GM19240 (cell line): ENCODE results near the gene PCSK2.

Experiments used
- DNase-seq: peaks from one replicate; pipeline ENCODE4 v3.0.0; 2011; ENCODE audit warnings: low spot score; ENCODE audit not compliant: insufficient read length

The PCSK2 gene

GRCh38 chr20:17262786-17263185, 35.9 kb downstream of the PCSK2 start:
- no peak for DNase-seq

DNA sequence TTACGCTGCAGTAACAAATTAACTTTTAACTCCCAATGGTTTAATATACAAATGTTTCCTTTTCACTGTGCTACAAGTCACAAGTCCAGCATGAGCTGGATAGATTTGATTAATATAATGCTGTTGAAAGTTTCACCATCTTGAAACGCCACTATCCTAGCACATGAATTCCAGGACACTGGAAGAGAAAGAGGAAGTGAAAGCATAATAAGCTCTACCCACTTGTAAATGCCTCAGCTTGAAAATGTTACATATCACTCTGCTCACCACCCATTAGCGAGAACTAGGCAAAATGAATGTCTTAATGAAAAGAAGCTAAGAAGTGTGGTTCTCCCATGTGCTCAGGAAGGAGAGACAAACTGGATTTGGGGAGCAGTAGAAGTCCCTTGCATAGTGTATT, 46.9 kb downstream of the PCSK2 start:
- no peak for DNase-seq

DNA sequence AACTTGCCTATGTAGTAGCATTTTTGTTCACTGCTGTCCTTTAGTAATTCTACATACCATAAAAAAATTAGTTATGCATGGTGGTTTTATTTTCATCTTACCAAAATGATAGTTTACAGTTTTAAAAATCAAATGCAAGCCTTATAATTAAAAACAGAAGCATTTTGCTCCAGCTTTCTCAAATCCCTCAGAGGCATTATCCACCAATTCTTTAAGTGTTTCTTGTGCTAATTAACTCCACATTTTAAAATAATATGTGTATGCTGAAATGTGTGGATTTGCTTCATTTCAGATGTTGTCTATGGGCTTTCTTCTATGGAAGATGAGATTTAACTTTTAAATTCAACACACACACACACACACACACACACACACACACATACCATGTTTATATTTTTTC, 49.3 kb downstream of the PCSK2 start:
- no peak for DNase-seq

DNA sequence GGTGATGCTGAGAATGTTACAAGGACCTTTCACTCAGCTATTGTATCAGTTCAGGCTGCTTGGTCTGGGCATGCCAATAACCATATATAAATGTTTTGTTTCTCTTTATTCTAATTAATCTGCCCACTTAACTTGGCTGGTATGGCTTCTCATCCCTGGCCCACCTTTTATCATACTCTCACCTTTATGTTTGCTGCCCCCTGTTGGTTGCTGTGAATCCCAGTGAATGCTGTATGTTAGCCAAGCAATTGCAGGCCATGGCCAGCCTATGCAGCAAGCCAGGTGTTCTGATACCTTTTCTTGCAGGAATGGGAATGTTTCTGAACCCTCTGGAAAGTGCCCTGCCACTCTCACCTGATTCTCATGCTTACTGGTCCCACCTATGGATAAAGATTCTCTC, 54.6 kb downstream of the PCSK2 start:
- no peak for DNase-seq

DNA sequence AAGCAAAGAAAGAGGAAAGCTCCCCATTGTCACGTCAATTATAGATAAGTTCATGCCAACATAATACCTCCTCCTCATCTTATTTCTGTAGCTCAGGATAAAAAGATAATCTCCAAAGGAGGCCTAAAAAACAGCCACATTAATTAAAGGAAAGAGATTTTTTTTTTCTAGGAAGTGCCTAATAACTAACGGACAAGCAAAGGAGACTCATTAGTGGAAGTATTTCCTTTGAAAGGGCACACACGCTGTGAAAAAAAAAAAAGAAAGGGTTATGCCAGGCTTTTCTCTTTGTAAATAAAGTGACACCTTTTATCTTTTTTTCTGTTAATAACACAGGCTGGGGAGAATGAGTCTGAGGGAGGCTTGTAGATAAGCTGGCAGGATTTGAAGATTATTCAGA, 55.7 kb downstream of the PCSK2 start:
- DNase-seq = no peak

- DNase-seq = no peak
These were observed 60.7 kb downstream of the PCSK2 start for GRCh38 chr20:17287503-17287902.

GRCh38 chr20:17287998-17288397, 61.2 kb downstream of the PCSK2 start:
- DNase-seq = no peak

DNA sequence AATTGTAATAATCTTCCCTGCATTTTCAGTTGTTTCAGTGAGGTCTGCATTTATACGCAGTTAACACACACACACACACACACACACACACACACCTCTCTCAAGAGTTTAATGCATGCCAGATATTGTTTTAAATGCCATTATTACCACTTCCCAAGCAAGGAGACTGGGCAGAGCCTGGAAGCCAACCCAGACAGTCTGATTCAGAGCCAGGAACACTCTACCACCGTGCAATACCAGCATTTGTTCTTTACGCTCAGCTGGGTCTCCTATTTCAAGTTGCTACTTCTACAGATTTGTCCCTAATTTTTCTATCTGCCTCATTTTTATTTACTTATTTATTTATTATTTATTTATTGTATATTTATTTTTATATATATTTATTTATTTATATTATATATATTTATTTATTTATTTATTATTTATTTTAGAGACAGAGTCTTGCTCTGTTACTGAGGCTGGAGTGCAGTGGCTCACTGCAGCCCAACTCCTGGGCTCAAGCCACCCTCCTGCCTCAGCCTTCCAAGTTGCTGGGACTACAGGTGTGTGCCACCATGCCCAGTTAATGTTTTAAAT, 68.4 kb downstream of the PCSK2 start:
- DNase-seq = no peak

DNA sequence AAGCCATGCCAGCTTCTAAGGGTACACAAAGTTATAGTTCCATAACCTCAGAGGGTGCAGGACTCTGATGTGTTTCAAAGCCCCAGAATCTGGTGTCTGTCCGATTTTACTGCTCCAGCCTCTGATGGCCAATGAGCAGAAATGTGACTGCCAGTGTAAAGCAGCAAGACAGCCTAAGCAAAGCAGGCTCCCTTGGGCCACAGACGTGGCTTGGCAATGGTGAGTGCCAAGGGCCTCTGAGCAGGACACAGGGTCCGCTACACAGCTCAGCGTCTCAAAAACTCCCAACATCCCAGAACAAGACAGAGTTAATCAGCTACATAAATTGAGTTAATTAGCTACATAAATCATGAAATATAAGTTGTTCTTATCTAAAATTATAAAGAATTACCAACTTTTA, 69.2 kb downstream of the PCSK2 start:
- DNase-seq = no peak

DNA sequence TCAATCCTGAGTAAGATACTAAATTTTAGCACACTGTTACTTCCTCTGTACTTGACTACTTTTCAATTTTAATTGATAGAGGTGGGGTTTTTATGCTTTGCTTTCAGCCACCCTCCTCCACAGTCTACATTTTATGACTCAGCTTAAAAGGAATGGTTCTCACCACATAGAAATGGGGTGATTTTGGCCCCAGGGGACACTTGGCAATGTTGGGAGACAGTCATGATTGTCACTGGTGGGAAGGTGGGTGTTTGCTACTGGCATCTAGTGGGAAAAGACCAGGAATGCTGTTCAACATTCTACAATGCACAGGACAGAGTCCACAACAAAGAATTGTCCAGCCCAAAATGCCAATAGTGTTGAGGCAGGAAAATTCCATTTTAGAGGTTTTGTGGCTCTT, 71.3 kb downstream of the PCSK2 start:
- no peak for DNase-seq

GRCh38 chr20:17298751-17299150, 71.9 kb downstream of the PCSK2 start:
- DNase-seq = no peak

- no peak for DNase-seq
These were observed 73.3 kb downstream of the PCSK2 start for GRCh38 chr20:17300113-17300512.

- no peak for DNase-seq
These were observed 77.9 kb downstream of the PCSK2 start for GRCh38 chr20:17304774-17305173.

GRCh38 chr20:17306427-17306826, 79.6 kb downstream of the PCSK2 start:
- DNase-seq = no peak

DNA sequence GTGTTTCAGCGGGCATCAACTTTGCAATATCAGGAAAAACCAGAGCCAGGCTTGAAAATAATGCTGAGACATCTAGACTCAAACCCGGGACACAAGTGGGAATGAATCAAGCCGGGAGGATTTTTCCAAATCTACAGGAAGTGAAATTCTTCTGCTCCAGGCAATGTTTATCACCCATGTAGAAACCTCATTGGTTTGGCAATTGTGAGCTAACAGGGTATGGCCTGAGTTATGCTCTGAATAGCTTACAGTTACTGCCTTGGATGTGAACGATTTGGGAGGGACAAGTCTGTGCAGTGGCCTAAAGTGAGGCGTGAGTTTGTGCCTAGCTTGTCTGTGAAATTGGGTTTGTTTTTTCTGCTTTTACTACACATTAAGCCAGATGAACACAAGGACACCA, 87.4 kb downstream of the PCSK2 start:
- DNase-seq = no peak

- no peak for DNase-seq
These were observed 88.8 kb downstream of the PCSK2 start for GRCh38 chr20:17315407-17316231.

GRCh38 chr20:17316316-17317038, 89.6 kb downstream of the PCSK2 start:
- no peak for DNase-seq

DNA sequence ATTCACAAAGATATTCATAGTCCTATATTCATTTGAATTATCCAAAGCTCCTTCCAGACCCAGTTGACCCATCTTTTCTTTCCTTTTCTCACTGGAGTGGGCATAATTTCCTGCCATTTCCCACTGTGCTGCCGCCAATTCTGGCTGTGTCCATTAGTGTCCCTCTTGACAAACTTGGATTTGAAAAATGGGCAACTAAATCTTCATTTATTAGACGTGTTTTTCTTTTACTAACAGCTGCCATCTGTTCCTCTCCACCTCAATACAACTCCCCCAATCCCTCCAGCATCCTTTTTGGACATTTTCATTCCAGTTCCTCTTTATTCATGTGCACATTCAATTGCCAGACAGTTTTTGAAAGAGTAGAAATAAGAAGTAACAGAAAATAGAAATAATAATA, 90.5 kb downstream of the PCSK2 start:
- no peak for DNase-seq

DNA sequence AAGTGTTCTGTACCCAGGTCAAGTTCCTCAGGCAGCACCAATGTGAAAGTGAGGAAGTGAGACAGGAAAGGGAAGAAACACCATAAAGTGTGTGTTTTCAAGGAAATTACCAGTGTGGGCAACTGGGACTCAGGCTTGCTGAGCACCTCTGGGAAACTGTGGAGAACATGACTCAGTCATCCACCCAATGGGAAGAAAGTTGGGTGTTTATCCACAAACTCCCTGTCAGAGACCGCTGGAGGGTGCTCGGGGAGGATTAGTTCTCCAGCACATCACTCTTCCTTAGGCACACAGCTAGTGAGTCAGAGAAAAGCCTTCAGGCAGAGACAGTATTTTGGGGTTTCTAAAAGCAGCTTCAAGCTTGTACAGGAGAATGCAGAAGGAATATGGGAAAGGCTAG, 93.6 kb downstream of the PCSK2 start:
- no peak for DNase-seq

- DNase-seq = no peak
These were observed 99.3 kb downstream of the PCSK2 start for GRCh38 chr20:17326096-17326495.

GRCh38 chr20:17327185-17328148, 100.6 kb downstream of the PCSK2 start:
- DNase-seq = no peak
